Ascending aorta (tissue), 2 donors: ENCODE data around the gene EDC3. TPM values are rescaled to one million over a fixed set of nuclear protein-coding genes. Genes with fewer than 3 reads are reported as not detected.
"Not testable (repeated sequence)": the region's sequence is repeated elsewhere in the genome, so short reads cannot be mapped to it uniquely, and the experiment has no call there.

Experiments
- DNase-seq, 2 donors: peaks; one replicate each; pipeline ENCODE4 v3.0.0-alpha.2; 2019; ENCODE audit warnings: low spot score in 2 of 2
- H3K27ac ChIP-seq, 2 donors: fragments of 200-600 bp; sonication (generic); one replicate each; pipeline ENCODE4 v1.5.1; 2016 to 2017; ENCODE audit warnings: mild to moderate bottlenecking in 1 of 2
- H3K27me3 ChIP-seq: fragments of 200-600 bp; sonication (generic); one replicate; pipeline ENCODE4 v1.5.1; 2017
- H3K36me3 ChIP-seq, 2 donors: fragments of 200-600 bp; sonication (generic); one replicate each; pipeline ENCODE4 v1.5.1; 2016
- H3K4me1 ChIP-seq, 2 donors: fragments of 200-600 bp; sonication (generic); one replicate each; pipeline ENCODE4 v1.5.1; 2016 to 2017; ENCODE audit warnings: mild to moderate bottlenecking in 1 of 2
- H3K4me3 ChIP-seq, 2 donors: fragments of 200-600 bp; sonication (generic); one replicate each; pipeline ENCODE4 v1.5.1; 2016 to 2017; ENCODE audit warnings: mild to moderate bottlenecking in 1 of 2
- H3K9me3 ChIP-seq, 2 donors: fragments of 200-600 bp; sonication (generic); one replicate each; pipeline ENCODE4 v1.5.1; 2016
- CTCF ChIP-seq, 3 experiments: fragments of 200-600 bp in 2 of 3; fragments of 450-650 bp in 1 of 3; sonication (generic) in 2 of 3; IDR thresholded peaks; one replicate each; pipeline ENCODE4 v1.5.1; 2016 to 2019; ENCODE audit warnings: antibody characterized with exemption in 3 of 3, mild to moderate bottlenecking in 1 of 3, moderate library complexity in 1 of 3
- intact Hi-C: fragments of 100-400 bp; cut with DNase I; formaldehyde crosslinking; loops from one replicate; pipeline ENCODE4 v1.15.1; 2023
- total RNA-seq: library from RNA; depleted of rRNA; stranded (reverse); fragments of >200 nt; gene quantifications from one replicate; pipeline ENCODE4 v1.1.0, GENCODE V29; 2016

Gene EDC3
- total RNA-seq, 1 donor from 2014 or later = 8.8 TPM

GRCh38 chr15:74664028-74664616 is 31.7 kb downstream of the EDC3 start:
- Histone ChIP-seq H3K27me3 (no peaks in the 10 kb centered on the region), H3K4me3 (no peak overlapping the region), H3K36me3 (peaks cover 0 to 3% of the 10 kb centered on the region in 2 donors), H3K9me3 (no peaks in the 10 kb centered on the region), H3K27ac (peak overlapping the region; percentile 31 to 34), H3K4me1 (peaks cover 6 to 9% of the 10 kb centered on the region in 2 donors)
- DNase-seq = no peak
- no peak for TF ChIP-seq CTCF (IDR thresholded peaks at IDR 0.05)
- intact Hi-C loops = no loop called here

DNA sequence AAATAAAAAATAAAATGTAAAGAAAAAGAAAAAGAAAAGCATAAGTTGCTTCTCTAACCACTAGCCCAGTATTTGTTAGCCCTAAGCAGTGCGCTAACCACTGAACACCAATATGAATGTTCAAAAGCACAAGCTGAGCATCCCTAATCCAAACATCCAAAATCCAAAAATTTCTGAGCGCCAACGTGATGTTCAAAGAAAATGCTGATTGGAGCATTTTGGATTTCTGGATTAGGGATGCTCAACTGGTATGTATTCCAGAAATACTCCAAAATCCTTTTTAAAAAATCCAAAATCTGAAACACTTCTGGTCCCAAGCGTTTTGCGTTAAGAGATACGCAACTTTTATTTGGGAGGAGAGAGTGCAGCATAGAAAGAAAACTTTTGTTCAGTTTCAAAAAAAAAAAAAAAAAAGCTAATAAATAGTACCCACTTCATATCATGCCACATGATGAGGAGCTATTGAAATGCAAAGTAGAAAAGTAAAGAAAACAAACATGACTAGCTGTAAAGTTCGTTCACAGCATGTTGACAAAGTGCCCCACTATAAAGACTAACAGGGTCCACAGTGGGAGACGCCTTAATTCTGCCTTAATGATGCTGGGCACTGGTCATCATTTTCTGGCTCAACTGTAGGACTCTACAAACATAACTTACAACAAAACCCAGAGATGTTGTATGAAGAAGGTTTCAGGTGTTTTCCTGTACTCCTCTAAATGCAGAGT is 32.4 kb downstream of the EDC3 start:
- intact Hi-C loops = no loop called here
- no peaks in the 10 kb centered on the region for H3K9me3 ChIP-seq

GRCh38 chr15:74662064-74662860 is 33.6 kb downstream of the EDC3 start:
- Histone ChIP-seq H3K4me1 (peaks cover 6 to 9% of the 10 kb centered on the region in 2 donors), H3K36me3 (peaks cover 0 to 3% of the 10 kb centered on the region in 2 donors), H3K27ac (peak overlapping the region in 1 of 2 donors; percentile 33), H3K27me3 (no peaks in the 10 kb centered on the region), H3K9me3 (no peaks in the 10 kb centered on the region), H3K4me3 (no peak overlapping the region)
- no peak for DNase-seq
- intact Hi-C loops = no loop called here
- no peak for TF ChIP-seq CTCF (IDR thresholded peaks at IDR 0.05)

More for the DNA sequence above, 32.4 kb downstream of the EDC3 start:
- peaks cover 6 to 9% of the 10 kb centered on the region in 2 donors for H3K4me1 ChIP-seq
- no peak for DNase-seq
- H3K27ac ChIP-seq = peak overlapping the region; percentile 33 to 34
- no peaks in the 10 kb centered on the region for H3K27me3 ChIP-seq
- H3K36me3 ChIP-seq = peaks cover 0 to 3% of the 10 kb centered on the region in 2 donors
- H3K4me3 ChIP-seq = no peak overlapping the region
- no peak for TF ChIP-seq CTCF (IDR thresholded peaks at IDR 0.05)

- DNase-seq, H3K36me3 ChIP-seq, H3K9me3 ChIP-seq, H3K4me3 ChIP-seq, H3K27ac ChIP-seq, intact Hi-C loops, H3K4me1 ChIP-seq, H3K27me3 ChIP-seq: not testable (repeated sequence)
Measured at GRCh38 chr15:74661280-74661679, 34.5 kb downstream of the EDC3 start.

- intact Hi-C loops = no loop called here
- Histone ChIP-seq H3K27me3 (no peaks in the 10 kb centered on the region), H3K27ac (no peak overlapping the region), H3K4me1 (peaks cover 3 to 4% of the 10 kb centered on the region in 2 donors), H3K9me3 (no peaks in the 10 kb centered on the region), H3K36me3 (peaks cover 10 to 12% of the 10 kb centered on the region in 2 donors), H3K4me3 (no peak overlapping the region)
- DNase-seq = no peak
- TF ChIP-seq CTCF (IDR thresholded peaks at IDR 0.05) = no peak
Measured at GRCh38 chr15:74657846-74658245, 38.0 kb downstream of the EDC3 start.
